Activated naive CD4-positive, alpha-beta T cell treated with Interleukin-2 at 50 U/mL for 16 hours (primary cell): ENCODE results near the gene PRKACA.
"Not testable (repeated sequence)": the region's sequence is repeated elsewhere in the genome, so short reads cannot be mapped to it uniquely, and the experiment has no call there.

ENCODE experiments used
- DNase-seq: peaks from one replicate; pipeline ENCODE4 v3.0.0-alpha.2; 2020

PRKACA gene

GRCh38 chr19:14147797-14148605, 30.4 kb upstream of the PRKACA start:
- peak; percentile 58 for DNase-seq

GRCh38 chr19:14146789-14147216, 29.2 kb upstream of the PRKACA start:
- DNase-seq, result no peak

GRCh38 chr19:14146169-14146568, 28.6 kb upstream of the PRKACA start:
- DNase-seq, result not testable (repeated sequence)

DNA sequence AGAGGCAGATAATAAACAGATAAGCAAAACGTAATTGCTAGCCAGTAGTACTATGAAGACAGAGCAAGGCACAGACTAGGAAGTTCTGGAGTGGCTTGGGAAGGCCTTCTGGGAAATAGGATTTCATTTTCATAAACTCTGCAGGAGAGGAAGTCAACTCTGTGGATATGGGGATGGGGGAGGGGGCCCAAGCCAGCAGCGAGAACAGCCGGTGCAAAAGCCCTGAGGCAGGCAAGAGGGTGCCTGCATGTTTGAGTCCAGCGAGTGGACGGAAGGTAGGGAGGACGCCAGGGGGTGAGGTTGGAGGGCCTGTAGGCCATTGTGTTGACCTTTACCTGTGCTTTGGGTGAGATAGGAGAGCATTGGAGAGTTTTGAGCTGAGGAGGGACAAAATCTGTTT, 27.8 kb upstream of the PRKACA start:
- no peak for DNase-seq

- no peak for DNase-seq
Observed at GRCh38 chr19:14142262-14143190, 25.0 kb upstream of the PRKACA start.

DNA sequence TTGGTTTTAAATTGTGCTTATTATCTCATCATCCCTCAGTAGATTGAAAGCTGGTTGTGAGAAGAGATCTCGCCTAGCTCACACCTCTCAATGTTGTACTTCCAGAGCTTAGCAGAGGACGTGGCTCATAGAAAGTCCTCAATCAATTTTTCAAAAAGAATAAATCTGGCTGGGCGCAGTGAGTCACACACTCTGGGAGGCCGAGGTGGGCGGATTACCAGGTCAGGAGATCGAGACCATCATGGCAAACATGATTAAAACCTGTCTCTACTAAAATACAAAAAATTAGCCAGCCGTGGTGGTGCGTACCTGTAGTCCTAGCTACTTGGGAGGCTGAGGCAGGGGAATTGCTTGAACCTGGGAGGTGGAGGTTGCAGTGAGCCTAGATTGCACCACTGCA, 23.5 kb upstream of the PRKACA start:
- no peak for DNase-seq

DNA sequence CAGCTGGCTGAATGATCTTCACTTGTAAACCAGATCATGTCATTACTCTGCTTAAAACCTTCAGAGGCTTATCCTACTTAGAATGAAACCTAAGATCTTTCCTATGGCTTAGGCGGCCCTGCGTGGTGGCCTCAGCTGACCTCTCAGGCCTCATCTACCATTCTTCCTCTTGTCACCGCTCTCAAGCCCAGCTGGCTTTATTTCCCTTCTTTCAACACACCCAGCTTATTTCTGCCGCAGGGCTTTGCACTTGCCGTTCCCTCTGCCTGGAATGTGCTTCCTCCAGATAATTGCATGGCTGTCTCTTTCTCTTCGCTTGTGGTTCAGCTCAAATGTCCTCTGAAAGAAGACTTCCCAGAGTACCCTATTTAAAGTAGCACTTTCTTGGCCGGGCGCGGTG, 22.4 kb upstream of the PRKACA start:
- DNase-seq, result no peak

DNA sequence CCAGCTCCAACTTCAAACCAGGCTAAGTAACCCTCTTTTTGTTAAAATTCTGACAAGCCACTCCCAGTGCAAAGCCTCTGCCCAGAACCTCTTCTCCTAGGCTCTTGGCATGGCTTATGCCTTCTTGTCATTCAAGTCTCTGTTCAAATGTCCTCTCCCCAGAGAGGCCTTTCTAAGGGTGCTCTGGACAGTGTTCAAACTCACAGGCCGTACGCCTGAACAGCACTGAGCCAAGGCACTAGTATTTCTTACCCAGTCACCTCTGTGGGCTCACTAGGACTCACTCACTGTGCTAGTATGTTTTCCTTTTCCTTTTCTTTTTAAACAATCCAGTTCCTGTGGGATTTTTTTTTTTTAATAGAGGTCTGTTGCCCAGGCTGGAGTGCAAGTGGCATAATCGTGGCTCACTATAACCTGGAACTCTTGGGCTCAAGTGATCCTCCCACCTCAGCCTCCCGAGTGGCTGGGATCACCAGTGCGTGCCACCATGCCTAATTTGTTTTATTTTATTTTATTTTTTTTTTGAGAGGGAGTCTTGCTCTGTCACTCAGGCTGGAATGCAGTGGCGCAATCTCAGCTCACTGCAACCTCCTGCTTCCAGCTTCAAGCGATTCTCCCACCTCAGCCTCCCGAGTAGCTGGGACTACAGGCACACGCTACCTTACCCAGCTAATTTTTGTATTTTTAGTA, 21.2 kb upstream of the PRKACA start:
- no peak for DNase-seq

DNA sequence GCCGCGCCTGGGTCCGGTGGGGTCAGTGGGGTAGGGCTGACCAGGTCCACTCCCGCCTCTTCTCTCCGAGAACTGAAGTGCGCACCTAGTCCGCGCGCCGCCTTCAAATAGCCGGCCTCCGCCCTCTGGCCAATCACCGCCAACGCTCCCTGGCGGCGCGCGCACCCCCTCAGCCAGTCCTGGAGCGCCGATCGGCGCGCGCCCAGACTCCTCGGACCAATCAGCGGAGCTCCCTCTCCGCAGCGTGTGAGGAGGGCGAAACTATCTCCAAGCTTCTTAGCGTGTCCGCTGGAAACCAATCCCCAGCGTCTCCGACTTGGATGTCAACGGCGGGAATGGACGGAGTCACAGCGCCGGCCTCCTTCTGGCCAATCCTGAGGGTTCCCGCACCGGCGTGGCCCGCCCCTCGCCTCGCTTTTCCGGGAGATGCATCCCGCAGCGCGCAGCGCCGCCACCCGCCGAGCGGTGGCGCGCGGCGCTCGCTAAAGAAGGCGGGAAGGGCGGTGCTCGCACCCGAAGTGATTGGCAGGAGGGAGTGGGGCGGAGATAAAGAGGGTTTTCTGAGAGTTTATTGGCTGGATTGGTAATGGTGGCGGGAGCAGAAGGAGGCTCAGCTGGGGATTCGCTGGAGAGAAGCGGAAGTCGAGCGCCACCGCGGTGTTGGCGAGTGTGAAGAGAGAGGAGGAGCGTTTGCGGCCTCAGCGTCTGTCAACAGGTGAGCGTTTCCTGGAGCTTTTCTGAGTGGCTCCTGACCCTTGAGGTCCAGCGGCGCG, 19.1 kb upstream of the PRKACA start, which contains the start of gene ASF1B:
TSS of gene ASF1B (minus strand) at position 81 of the 773 bp plus-strand sequence. CDS start 133 bp downstream, outside the sequence.
- DNase-seq, result peak; percentile 98

DNA sequence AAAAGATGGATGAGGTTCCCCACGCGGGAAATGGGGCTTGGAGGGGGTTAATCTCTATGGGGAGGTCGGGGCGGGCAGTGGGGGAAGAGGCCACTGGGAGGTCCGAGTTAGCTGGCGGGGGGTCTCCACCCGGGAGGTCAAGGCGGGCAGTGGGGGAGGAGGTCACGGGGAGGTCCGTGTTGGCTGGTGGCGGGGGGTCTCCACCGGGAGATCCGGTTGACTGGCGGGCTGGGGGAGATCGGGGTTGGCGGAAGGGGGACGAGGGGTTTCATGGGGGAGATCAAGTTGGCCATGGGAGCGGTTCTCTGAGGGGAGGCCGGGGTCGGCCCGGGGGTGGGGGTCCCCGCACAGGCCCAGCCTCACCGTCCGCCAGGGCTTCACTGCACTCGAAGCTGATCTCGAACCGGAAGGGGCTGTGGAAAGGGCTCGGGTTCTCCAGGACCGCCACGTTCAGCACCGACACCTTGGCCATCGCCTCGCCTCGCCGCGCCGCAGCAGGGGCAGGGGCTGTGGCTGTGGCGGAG, 18.5 kb upstream of the PRKACA start:
- DNase-seq, result no peak

GRCh38 chr19:14135355-14135754, 17.8 kb upstream of the PRKACA start:
- no peak for DNase-seq

DNA sequence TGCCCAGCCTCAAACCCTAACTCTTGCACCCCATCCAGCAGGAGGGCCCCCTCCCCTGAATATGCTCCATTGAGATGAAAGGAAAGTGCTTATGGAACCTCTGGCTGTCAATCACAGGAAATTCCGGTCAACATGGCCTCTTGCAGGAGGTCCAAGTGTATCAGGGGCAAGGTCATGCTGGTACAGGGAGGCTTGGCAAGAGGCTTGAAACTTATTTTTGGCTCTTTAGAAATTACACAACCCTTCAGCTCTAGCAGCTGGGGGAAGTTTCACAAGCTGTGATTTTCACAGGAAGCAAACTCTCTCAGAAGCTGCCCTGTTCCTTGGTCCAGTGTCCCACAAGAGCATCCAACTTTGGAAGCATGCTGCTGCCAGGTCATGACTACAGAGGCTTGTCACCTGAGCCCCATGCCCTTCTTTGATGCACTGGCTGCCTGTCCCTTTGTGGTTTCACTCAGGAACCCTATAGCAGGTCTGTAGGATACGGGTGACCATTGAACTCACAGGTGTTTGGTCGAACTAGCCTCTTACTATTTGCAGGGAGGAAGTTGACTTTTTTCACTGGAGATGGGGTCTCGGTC, 10.5 kb upstream of the PRKACA start:
- no peak for DNase-seq

DNA sequence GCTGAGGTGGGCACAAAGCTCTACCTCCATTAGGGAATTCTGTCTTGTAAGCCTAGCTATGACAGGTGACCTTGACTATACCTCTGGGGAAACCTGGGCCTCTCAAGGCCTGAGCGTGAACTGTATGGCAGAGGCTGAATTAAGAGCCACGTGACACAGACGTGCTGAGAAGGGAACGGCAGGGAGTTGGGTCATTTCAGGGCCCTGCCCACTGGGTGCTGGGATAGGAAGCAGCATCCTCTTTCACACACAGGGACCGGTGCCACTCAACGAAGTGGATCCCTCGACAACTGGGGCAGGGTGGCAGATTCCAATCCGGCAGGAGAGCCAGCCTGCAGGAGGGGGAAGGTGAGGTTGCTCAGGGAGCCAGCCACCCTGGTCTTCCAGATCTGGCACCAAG, 9.6 kb upstream of the PRKACA start:
- no peak for DNase-seq

- no peak for DNase-seq
Observed at GRCh38 chr19:14122924-14123323, 5.4 kb upstream of the PRKACA start.

GRCh38 chr19:14120497-14120780, 2.9 kb upstream of the PRKACA start:
- DNase-seq, result no peak

DNA sequence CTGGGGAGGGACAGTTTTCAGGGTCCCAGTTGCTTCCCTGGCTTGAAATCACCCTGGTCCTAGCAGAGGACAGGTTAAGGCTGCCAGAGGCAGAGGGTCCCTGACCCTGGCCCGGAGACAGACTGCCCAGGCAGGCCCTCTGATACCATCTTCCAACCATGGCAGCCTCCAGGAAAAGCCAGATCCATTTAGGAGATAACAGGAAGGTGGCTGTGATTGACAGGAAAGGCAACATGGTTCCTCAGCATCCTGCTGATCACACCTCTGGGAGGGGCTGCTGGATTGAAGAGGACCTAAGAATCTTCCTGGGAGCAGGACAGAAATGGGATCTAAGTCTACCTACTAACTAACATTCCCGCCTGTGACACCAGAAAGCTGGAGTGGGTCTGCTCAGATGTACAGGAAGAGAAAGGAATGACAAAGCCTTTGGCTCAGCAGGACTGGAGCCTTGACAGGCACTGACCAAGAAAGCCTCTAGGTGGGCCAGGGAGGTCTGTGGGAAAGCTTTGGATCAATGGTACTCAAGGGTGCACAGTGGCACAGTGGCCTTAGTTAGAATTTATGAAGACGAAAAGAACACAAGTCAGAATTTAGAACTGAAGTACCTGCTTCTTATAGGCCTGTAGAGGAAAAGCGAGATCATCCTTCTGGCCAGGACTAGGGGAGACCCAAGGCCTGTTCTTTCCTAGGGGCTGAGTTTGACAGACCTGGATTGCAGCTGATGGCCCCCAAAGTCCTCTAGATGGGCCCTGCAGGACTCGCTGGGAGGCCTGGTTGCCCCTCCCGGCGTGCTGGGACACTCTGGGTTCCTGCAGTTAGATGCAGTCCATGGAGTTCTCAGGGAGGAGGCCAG, 2.3 kb upstream of the PRKACA start:
- no peak for DNase-seq

- DNase-seq, result no peak
Observed at GRCh38 chr19:14119146-14119545, 1.6 kb upstream of the PRKACA start.

DNA sequence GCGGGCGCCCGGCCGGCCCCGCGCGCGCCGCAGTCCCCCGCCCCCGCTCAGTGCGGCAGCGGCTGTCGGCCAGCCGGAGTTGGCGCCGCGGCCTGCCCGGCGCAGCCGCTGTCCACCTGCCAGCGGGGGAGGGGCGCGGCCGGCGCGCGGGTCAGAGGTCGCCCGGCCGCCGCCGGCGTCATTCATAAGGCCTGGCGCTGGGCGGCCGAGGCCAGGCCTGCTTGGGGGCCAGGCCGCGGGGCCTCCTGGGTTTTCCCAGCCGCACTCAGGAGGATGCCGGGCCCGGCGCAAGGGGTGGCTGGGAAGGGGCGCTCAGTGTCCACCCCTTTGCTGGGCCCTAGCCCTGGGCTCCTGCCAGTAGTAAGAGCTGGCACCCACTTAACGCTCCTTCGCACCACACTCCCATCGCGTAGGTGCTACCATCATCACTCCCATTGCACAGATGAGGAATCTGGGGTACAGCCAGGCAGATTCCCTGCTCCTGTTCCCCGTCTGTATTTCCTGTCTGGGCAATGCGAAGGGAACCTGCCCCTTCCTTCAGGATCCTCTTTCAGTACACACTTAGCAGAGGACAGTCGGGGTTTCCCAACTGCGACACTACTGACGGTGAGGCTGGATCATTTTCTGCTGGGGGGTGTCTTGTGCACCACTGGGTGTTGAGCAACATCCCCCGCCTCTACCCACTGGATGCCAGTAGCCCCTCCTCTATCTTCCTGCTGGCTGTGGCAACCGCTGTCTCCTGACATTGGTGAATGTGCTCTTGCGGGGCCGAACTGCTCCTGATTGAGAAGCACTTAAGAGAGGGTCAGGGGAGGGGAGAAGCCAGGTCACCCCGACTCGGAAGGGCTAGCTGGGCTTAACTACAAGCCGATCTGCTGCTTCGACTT, 846 bp upstream of the PRKACA start:
- DNase-seq, result peak; percentile 22

GRCh38 chr19:14116918-14117578, 514 bp downstream of the PRKACA start:
- DNase-seq, result peak; percentile 25
